A673 (cell line): ENCODE results near the gene ENTPD8. TPM values are rescaled to one million over a fixed set of nuclear protein-coding genes. Genes with fewer than 3 reads are reported as not detected.

Source experiments
- BruUV-seq: library from RNA; stranded (reverse); fragments of 400-500 nt; replicated peaks from 2 replicates; lab custom pipeline; 2021; lab: Mats Ljungman, UMichigan
- CTCF ChIA-PET: fragments of 300-600 bp; sonication (Branson Sonifier 250); formaldehyde crosslinking; loops from one replicate; lab custom pipeline; 2022; ENCODE audit warnings: antibody characterized with exemption; lab: Charles Lee
- POLR2A ChIA-PET: fragments of 300-600 bp; sonication (Branson Sonifier 250); formaldehyde crosslinking; loops from one replicate; lab custom pipeline; 2022; ENCODE audit warnings: antibody characterized with exemption; ENCODE audit not compliant: low non-redundant PET; lab: Charles Lee
- DNase-seq: peaks from one replicate; pipeline ENCODE4 v3.0.0-alpha.2; 2015; ENCODE audit warnings: low spot score
- H3K27ac ChIP-seq: fragments of 200-600 bp; sonication (generic); 2 replicates; pipeline ENCODE4 v1.5.1; 2016; ENCODE audit warnings: mixed run types, low read depth, mild to moderate bottlenecking, mixed read lengths, antibody characterized with exemption, low read length; ENCODE audit not compliant: poor library complexity, severe bottlenecking
- H3K27me3 ChIP-seq: fragments of 200-600 bp; sonication (generic); replicated peaks from 2 replicates; pipeline ENCODE4 v1.6.1; 2017; ENCODE audit warnings: mixed run types, low read depth, mild to moderate bottlenecking, mixed read lengths, antibody characterized with exemption, low read length; ENCODE audit not compliant: insufficient read depth, poor library complexity
- H3K36me3 ChIP-seq: fragments of 200-600 bp; sonication (generic); 2 replicates; pipeline ENCODE4 v1.6.1; 2016; ENCODE audit warnings: mixed run types, mild to moderate bottlenecking, mixed read lengths, antibody characterized with exemption, low read length; ENCODE audit not compliant: insufficient read depth, poor library complexity, severe bottlenecking
- H3K4me1 ChIP-seq: fragments of 200-600 bp; sonication (generic); 2 replicates; pipeline ENCODE4 v1.6.1; 2017; ENCODE audit warnings: mixed run types, mild to moderate bottlenecking, mixed read lengths, antibody characterized with exemption, low read length; ENCODE audit not compliant: insufficient read depth, poor library complexity, severe bottlenecking
- H3K4me3 ChIP-seq: fragments of 200-600 bp; sonication (generic); 2 replicates; pipeline ENCODE4 v1.5.1; 2016; ENCODE audit warnings: low read depth, mixed run types, mild to moderate bottlenecking, mixed read lengths, low read length; ENCODE audit not compliant: poor library complexity, severe bottlenecking
- H3K9me3 ChIP-seq: fragments of 200-600 bp; sonication (generic); 2 replicates; pipeline ENCODE4 v1.6.1; 2016; ENCODE audit warnings: mixed run types, low read depth, mild to moderate bottlenecking, mixed read lengths, antibody characterized with exemption, low read length; ENCODE audit not compliant: poor library complexity, severe bottlenecking
- CTCF ChIP-seq: fragments of 300-800, 200-600 bp; sonication (generic); conservative IDR thresholded peaks from 2 replicates; pipeline ENCODE4 v1.5.1; 2017; ENCODE audit warnings: low read depth, mild to moderate bottlenecking, antibody characterized with exemption, low read length, moderate library complexity, mixed read lengths
- EZH2 ChIP-seq: fragments of 200-600 bp; sonication (generic); IDR thresholded peaks from 2 replicates; pipeline ENCODE4 v1.6.1; 2017; ENCODE audit warnings: borderline replicate concordance, low read depth, mild to moderate bottlenecking, mixed read lengths, antibody characterized with exemption, low read length; ENCODE audit not compliant: poor library complexity, severe bottlenecking
- intact Hi-C: fragments of 100-400 bp; cut with micrococcal nuclease; formaldehyde crosslinking; loops from one replicate; pipeline ENCODE4 v1.10.0; 2022; ENCODE audit not compliant: unreplicated experiment
- total RNA-seq: library from RNA; stranded (reverse); gene quantifications from 2 replicates; pipeline ENCODE4 v1.2.3, GENCODE V29; 2021

The ENTPD8 gene
- total RNA-seq, 1 experiment from 2014 or later, result not detected

- Histone ChIP-seq H3K4me1 (no peaks in the 10 kb centered on the region), H3K27ac (no peak overlapping the region), H3K36me3 (no peaks in the 10 kb centered on the region), H3K4me3 (no peak overlapping the region), H3K27me3 (no peaks in the 10 kb centered on the region), H3K9me3 (no peaks in the 10 kb centered on the region)
- ChIA-PET CTCF (no interaction called here), POLR2A (no interaction called here)
- intact Hi-C loops, result no loop called here
- no TSS peak for BruUV-seq
- no peak for DNase-seq
- TF ChIP-seq EZH2 (no peak), CTCF (no peak)
Observed at GRCh38 chr9:137433916-137434431, 7.2 kb downstream of the ENTPD8 start.

- intact Hi-C loops, result no loop called here
Observed at GRCh38 chr9:137433349-137433915, 7.7 kb downstream of the ENTPD8 start.

GRCh38 chr9:137432687-137433348, 8.3 kb downstream of the ENTPD8 start:
- H3K36me3 ChIP-seq, result no peaks in the 10 kb centered on the region
- H3K27ac ChIP-seq, result no peak overlapping the region
- TF ChIP-seq EZH2 (no peak), CTCF (no peak)
- no peak overlapping the region for H3K4me3 ChIP-seq
- H3K4me1 ChIP-seq, result no peaks in the 10 kb centered on the region
- intact Hi-C loops, result no loop called here
- H3K27me3 ChIP-seq, result no peaks in the 10 kb centered on the region
- CTCF ChIA-PET, result interaction anchor here (0.7 kb wide), 1 partner anchor 208 kb away, joined by 7 read pairs; the partner anchor contains the start of gene CYSRT1
- no peak for DNase-seq
- POLR2A ChIA-PET, result no interaction called here
- no peaks in the 10 kb centered on the region for H3K9me3 ChIP-seq
- BruUV-seq, result no TSS peak

More at GRCh38 chr9:137433349-137433915, 7.7 kb downstream of the ENTPD8 start:
- no peaks in the 10 kb centered on the region for H3K27me3 ChIP-seq
- no peaks in the 10 kb centered on the region for H3K4me1 ChIP-seq
- no peaks in the 10 kb centered on the region for H3K36me3 ChIP-seq
- H3K9me3 ChIP-seq, result no peaks in the 10 kb centered on the region
- no peak overlapping the region for H3K27ac ChIP-seq
- no peak overlapping the region for H3K4me3 ChIP-seq
- TF ChIP-seq EZH2, result no peak
- no peak for TF ChIP-seq CTCF
- BruUV-seq, result no TSS peak
- ChIA-PET POLR2A (no interaction called here), CTCF (no interaction called here)
- no peak for DNase-seq
